Right lung (tissue), 5 donors: ENCODE measurements around the gene SLCO3A1. TPM values are rescaled to one million over a fixed set of nuclear protein-coding genes. Genes with fewer than 3 reads are reported as not detected.
"Not testable (repeated sequence)": the region's sequence is repeated elsewhere in the genome, so short reads cannot be mapped to it uniquely, and the experiment has no call there.

Source experiments
- DNase-seq, 2 donors: peaks; one replicate each; pipeline ENCODE4 v3.0.0-alpha.2; 2013
- polyA plus RNA-seq, 5 donors: library from polyadenylated mRNA; unstranded; fragments of 120-200 nt; gene quantifications; one replicate each; pipeline versions ENCODE4 v1.2.1 to v1.2.3, GENCODE V29; 2013; ENCODE audit warnings: inconsistent platforms in 1 of 5, low replicate concordance in 1 of 5; ENCODE audit not compliant: insufficient read length in 5 of 5, insufficient read depth in 1 of 5

SLCO3A1 gene
- polyA plus RNA-seq, 5 donors: 9.1 to 16.4 (median 9.8) TPM

DNA sequence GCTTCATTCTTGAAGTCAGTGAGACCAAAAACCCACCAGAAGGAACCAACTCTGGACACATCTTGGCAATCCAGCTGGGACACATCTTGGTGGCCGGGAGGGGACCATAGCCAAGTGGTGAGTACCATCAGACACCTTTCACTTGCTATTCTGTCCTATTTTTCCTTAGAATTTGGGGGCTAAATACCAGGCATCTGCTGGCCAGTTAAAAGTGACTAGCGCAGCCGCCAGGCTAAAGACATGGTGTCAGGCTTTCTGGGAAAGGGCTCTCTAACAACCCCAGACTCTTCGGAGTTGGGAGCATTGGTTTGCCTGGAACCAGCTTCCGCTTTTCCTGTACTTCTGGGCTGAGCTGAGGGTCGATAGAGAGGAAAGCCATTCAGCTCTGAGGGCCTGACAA, 354.1 kb downstream of the SLCO3A1 start:
- DNase-seq: not testable (repeated sequence)
